DOHH2 (cell line): ENCODE measurements around the gene KLHL34.

Experiments
- CTCF ChIP-seq: fragments of 200-600 bp; sonication (generic); IDR thresholded peaks from one replicate; pipeline ENCODE4 v1.5.1; 2014; ENCODE audit warnings: antibody characterized with exemption, mild to moderate bottlenecking, low read depth, low read length; ENCODE audit not compliant: poor library complexity, severe bottlenecking
- EZH2phosphoT487 ChIP-seq: fragments of 200-600 bp; sonication (generic); IDR thresholded peaks from 2 replicates; pipeline ENCODE4 v1.6.1; 2017; ENCODE audit warnings: borderline replicate concordance, mild to moderate bottlenecking, antibody characterized with exemption, low read length, moderate library complexity, mixed read lengths

- TF ChIP-seq CTCF = no peak
- no peak for TF ChIP-seq EZH2phosphoT487
Observed at GRCh38 chrX:21656587-21657317, 1.4 kb downstream of the KLHL34 start.
